H1 (cell line): Measurements from ENCODE around the gene CRP.

Experiments
- CTCF ChIP-seq, 3 experiments: IDR thresholded peaks; 1 replicate in 2 of 3; 2 replicates in 1 of 3; pipeline versions ENCODE4 v1.5.1 to v1.6.1; 2011; ENCODE audit warnings: low read length in 3 of 3, mild to moderate bottlenecking in 3 of 3, inconsistent platforms in 2 of 3, low read depth in 1 of 3, moderate library complexity in 1 of 3; ENCODE audit not compliant: insufficient read depth in 1 of 3; ENCODE audit errors: control extremely low read depth in 1 of 3
- EGR1 ChIP-seq: IDR thresholded peaks from 2 replicates; pipeline ENCODE4 v1.6.1; 2011; ENCODE audit warnings: low read depth, low read length, borderline replicate concordance
- EP300 ChIP-seq, 2 experiments: IDR thresholded peaks; 1 replicate in 1 of 2; 2 replicates in 1 of 2; pipeline ENCODE4 v1.6.1; 2011 to 2012; ENCODE audit warnings: low read depth in 2 of 2, low read length in 2 of 2, mild to moderate bottlenecking in 2 of 2, borderline replicate concordance in 1 of 2, inconsistent platforms in 1 of 2, moderate library complexity in 1 of 2
- EZH2 ChIP-seq: fragments of 200-600 bp; sonication (generic); IDR thresholded peaks from 2 replicates; pipeline ENCODE4 v1.7.1; 2012; ENCODE audit warnings: low read depth, mild to moderate bottlenecking, moderate library complexity, low read length, inconsistent platforms; ENCODE audit not compliant: severe bottlenecking
- KDM4A ChIP-seq: IDR thresholded peaks from one replicate; pipeline ENCODE4 v1.7.1; 2012; ENCODE audit warnings: low read depth, mild to moderate bottlenecking, moderate library complexity, low read length, inconsistent platforms; ENCODE audit not compliant: severe bottlenecking
- POLR2A ChIP-seq, 2 experiments: IDR thresholded peaks; 1 replicate in 1 of 2; 2 replicates in 1 of 2; pipeline ENCODE4 v1.6.1; 2011; ENCODE audit warnings: low read depth in 2 of 2, low read length in 2 of 2, mild to moderate bottlenecking in 2 of 2; ENCODE audit errors: control extremely low read depth in 1 of 2
- POLR2AphosphoS5 ChIP-seq: IDR thresholded peaks from 2 replicates; pipeline ENCODE4 v1.6.1; 2011; ENCODE audit warnings: low read depth, low read length
- RNF2 ChIP-seq: fragments of 200-900, 300-1000 bp; sonication (generic); IDR thresholded peaks from 2 replicates; pipeline ENCODE4 v1.7.1; 2016; ENCODE audit warnings: borderline replicate concordance, low read depth, mild to moderate bottlenecking, antibody characterized with exemption, low read length; ENCODE audit not compliant: poor library complexity, severe bottlenecking; ENCODE audit errors: missing control alignments
- SIN3A ChIP-seq, 2 experiments: IDR thresholded peaks in 1 of 2; conservative IDR thresholded peaks in 1 of 2; 2 replicates each; pipeline ENCODE4 v1.6.1; 2011 to 2012; ENCODE audit warnings: low read length in 2 of 2, improper control_type of control experiment in 1 of 2, low read depth in 1 of 2, mild to moderate bottlenecking in 1 of 2
- SIX5 ChIP-seq: IDR thresholded peaks from 2 replicates; pipeline ENCODE4 v1.6.1; 2011; ENCODE audit warnings: mild to moderate bottlenecking, low read depth, low read length
- SP4 ChIP-seq: IDR thresholded peaks from 2 replicates; pipeline ENCODE4 v1.6.1; 2012; ENCODE audit warnings: low read length, inconsistent platforms
- SRF ChIP-seq: IDR thresholded peaks from 2 replicates; pipeline ENCODE4 v1.6.1; 2011; ENCODE audit warnings: mild to moderate bottlenecking, low read depth, low read length, moderate library complexity
- SUZ12 ChIP-seq: fragments of 200-600 bp; sonication (generic); IDR thresholded peaks from 2 replicates; pipeline ENCODE4 v1.6.1; 2012; ENCODE audit warnings: mild to moderate bottlenecking, inconsistent platforms, low read length, moderate library complexity, mixed read lengths

- TF ChIP-seq SIX5 (no peak), CTCF (IDR thresholded peaks at IDR 0.05; ENCODE audit: control extremely low read depth in 1 of 3, insufficient read depth in 1 of 3, low read depth in 1 of 3, low read length in 3 of 3) (no peak), SRF (no peak), SIN3A (conservative IDR thresholded peaks at IDR 0.05 in 1 of 2, IDR thresholded peaks at IDR 0.05 in 1 of 2; ENCODE audit: low read depth in 1 of 2, low read length in 2 of 2) (no peak), POLR2AphosphoS5 (no peak), RNF2 (no peak), EGR1 (no peak), EZH2 (no peak), KDM4A (no peak), SUZ12 (no peak), SP4 (no peak), POLR2A (IDR thresholded peaks at IDR 0.05; ENCODE audit: control extremely low read depth in 1 of 2, low read depth in 2 of 2, low read length in 2 of 2) (no peak), EP300 (IDR thresholded peaks at IDR 0.05; ENCODE audit: borderline replicate concordance in 1 of 2, low read depth in 2 of 2, low read length in 2 of 2) (no peak)
Observed at GRCh38 chr1:159664247-159664646, 50.1 kb downstream of the CRP start.
